Measurements from ENCODE around the gene ZNF337. TPM values are rescaled to one million over a fixed set of nuclear protein-coding genes. Genes with fewer than 3 reads are reported as not detected.
"Not testable (repeated sequence)": the region's sequence is repeated elsewhere in the genome, so short reads cannot be mapped to it uniquely, and the experiment has no call there.

The ZNF337 gene
- total RNA-seq, 2 donors from 2014 or later: 14.8 to 16.2 TPM

DNA sequence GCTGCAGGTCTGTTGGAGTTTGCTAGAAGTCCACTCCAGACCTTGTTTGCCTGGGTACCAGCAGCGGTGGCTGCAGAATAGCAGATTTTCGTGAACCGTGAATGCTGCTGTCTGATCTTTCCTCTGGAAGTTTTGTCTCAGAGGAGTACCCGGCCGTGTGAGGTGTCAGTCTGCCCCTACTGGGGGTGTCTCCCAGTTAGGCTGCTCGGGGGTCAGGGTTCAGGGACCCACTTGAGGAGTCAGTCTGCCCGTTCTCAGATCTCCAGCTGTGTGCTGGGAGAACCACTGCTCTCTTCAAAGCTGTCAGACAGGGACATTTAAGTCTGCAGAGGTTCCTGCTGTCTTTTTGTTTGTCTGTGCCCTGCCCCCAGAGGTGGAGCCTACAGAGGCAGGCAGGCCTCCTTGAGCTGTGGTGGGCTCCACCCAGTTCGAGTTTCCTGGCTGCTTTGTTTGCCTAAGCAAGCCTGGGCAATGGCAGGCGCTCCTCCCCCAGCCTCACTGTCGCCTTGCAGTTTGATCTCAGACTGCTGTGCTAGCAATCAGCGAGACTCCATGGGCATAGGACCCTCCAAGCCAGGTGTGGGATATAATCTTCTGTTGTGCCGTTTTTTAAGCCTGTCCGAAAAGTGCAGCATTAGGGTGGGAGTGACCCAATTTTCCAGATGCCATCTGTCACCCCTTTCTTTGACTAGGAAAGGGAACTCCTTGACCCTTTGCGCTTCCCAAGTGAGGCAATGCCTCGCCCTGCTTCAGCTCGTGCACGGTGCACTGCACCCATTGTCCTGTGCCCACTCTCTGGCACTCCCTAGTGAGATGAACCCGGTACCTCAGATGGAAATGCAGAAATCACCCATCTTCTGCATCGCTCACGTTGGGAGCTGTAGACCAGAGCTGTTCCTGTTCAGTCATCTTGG, 22.5 kb upstream of the ZNF337 start:
- H3K27me3 Mint-ChIP-seq; ATAC-seq; H3K4me3 Mint-ChIP-seq; H3K27ac Mint-ChIP-seq; H3K36me3 Mint-ChIP-seq (ENCODE audit: low read depth); H3K4me1 Mint-ChIP-seq; H3K9me3 ChIP-seq (ENCODE audit: control insufficient read depth, low read length, poor library complexity, severe bottlenecking): not testable (repeated sequence)
- peak in 1 of 3 donors; percentile 10 for DNase-seq

DNA sequence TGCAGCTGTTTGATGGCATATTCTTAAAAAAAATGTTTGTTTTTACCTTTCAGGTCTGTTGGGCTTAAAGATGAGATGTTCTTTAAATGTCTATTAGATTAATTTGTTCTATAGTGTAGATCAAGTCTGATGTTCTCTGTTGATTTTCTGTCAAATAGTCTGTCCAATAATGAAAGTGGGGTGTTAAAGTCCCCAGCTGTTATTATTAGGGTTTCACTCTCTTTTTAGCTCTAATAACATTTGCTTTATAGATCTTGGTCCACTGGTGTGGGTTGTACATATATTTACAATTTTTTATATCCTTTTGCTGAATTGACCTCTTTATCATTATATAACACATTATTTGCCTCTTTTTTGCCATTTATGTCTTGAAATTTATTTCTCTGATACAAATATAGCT, 11.0 kb upstream of the ZNF337 start:
- H3K36me3 Mint-ChIP-seq (ENCODE audit: low read depth): peaks cover 7% of the 10 kb centered on the region
- H3K27me3 Mint-ChIP-seq: no peaks in the 10 kb centered on the region
- H3K4me1 Mint-ChIP-seq: peaks cover 6% of the 10 kb centered on the region
- ATAC-seq (no peak), DNase-seq (no peak)
- no peaks in the 10 kb centered on the region for H3K9me3 ChIP-seq (ENCODE audit: control insufficient read depth, low read length, poor library complexity, severe bottlenecking)
- no peak overlapping the region for H3K4me3 Mint-ChIP-seq
- no peak overlapping the region for H3K27ac Mint-ChIP-seq

DNA sequence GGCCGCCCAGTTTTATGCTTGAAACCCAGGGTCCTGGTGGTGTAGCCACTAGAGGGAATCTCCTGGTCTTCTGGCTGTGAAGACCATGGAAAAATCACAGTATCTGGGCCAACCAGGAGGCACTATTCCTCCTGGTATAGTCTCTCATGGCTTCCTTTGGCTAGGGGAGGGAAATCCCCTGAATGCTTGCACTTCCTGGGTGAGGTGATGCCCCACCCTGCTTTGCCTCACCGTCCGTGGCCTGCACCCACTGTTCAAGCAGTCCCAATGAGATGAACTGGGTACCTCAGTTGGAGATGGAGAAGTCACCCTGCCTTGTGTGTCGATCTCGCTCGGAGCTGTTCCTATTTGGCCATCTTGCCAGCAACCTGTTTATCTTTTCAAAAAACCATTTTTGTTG, 10.1 kb upstream of the ZNF337 start:
- Mint-ChIP-seq H3K27me3 (no peaks in the 10 kb centered on the region), H3K4me3 (peak overlapping the region; percentile 4), H3K27ac (peak overlapping the region; percentile 61), H3K4me1 (peaks cover 6% of the 10 kb centered on the region), H3K36me3 (ENCODE audit: low read depth) (peaks cover 7% of the 10 kb centered on the region)
- ATAC-seq (peak; percentile 98), DNase-seq (peak in 1 of 3 donors; percentile 17)
- H3K9me3 ChIP-seq (ENCODE audit: control insufficient read depth, low read length, poor library complexity, severe bottlenecking): no peaks in the 10 kb centered on the region

DNA sequence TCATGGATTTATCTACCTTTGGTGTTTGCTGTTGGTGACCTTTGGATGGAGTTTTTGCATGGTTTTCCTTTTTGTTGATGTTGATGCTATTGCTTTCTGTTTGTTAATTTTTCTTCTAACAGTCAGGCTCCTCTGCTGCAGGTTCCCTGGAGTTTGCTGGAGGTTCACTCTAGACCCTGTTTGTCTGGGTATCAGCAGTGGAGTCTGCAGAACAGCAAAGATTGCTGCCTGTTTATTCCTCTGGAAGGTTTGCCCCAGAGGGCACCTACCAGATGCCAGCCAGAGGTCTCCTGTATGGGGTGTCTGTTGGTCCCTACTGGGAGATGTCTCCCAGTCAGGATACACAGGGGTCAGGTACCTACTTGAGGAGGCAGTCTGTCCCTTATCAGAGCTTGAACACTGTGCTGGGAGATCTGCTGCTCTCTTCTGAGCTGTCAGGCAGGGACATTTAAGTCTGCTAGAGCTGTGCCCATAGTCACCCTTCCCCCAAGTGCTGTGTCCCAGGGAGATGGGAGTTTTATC, 9.2 kb upstream of the ZNF337 start:
- no peak for DNase-seq
- H3K9me3 ChIP-seq (ENCODE audit: control insufficient read depth, low read length, poor library complexity, severe bottlenecking): no peaks in the 10 kb centered on the region
- no peak for ATAC-seq
- Mint-ChIP-seq H3K4me1 (peaks cover 6% of the 10 kb centered on the region), H3K27ac (peak overlapping the region; percentile 61), H3K4me3 (no peak overlapping the region), H3K36me3 (ENCODE audit: low read depth) (peaks cover 7% of the 10 kb centered on the region), H3K27me3 (no peaks in the 10 kb centered on the region)

DNA sequence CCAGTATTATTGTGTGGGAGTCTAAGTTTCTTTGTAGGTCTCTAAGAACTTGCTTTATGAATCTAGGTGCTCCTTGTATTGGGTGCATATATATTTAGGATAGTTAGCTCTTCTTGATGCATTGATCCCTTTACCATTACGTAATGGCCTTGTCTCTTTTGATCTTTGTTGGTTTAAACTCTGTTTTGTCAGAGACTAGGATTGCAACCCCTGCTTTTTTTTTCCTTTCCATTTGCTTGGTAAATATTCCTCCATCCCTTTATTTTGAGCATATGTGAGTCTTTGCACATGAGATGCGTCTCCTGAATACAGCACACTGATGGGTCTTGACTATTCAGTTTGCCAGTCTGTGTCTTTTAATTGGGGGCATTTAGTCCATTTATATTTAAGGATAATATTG, 7.7 kb upstream of the ZNF337 start:
- DNase-seq; H3K36me3 Mint-ChIP-seq (ENCODE audit: low read depth); H3K4me1 Mint-ChIP-seq; H3K4me3 Mint-ChIP-seq; ATAC-seq; H3K27ac Mint-ChIP-seq; H3K27me3 Mint-ChIP-seq; H3K9me3 ChIP-seq (ENCODE audit: control insufficient read depth, low read length, poor library complexity, severe bottlenecking): not testable (repeated sequence)

DNA sequence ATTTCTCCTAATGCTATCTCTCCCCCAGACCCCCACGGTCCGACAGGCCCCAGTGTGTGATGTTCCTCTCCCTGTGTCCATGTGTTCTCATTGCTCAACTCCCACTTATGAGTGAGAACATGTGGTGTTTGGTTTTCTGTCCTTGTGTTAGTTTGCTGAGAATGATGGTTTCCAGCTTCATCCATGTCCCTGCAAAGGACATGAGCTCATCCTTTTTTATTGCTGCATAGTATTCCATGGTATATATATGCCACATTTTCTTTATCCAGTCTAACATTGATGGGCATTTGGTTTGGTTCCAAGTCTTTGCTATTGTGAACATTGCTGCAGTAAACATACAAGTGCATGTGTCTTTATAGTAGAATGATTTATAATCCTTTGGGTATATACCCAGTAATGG, 4.2 kb upstream of the ZNF337 start:
- H3K36me3 Mint-ChIP-seq (ENCODE audit: low read depth); H3K27me3 Mint-ChIP-seq; H3K27ac Mint-ChIP-seq; ATAC-seq; DNase-seq; H3K9me3 ChIP-seq (ENCODE audit: control insufficient read depth, low read length, poor library complexity, severe bottlenecking); H3K4me3 Mint-ChIP-seq: not testable (repeated sequence)
- H3K4me1 Mint-ChIP-seq: peaks cover 13% of the 10 kb centered on the region

DNA sequence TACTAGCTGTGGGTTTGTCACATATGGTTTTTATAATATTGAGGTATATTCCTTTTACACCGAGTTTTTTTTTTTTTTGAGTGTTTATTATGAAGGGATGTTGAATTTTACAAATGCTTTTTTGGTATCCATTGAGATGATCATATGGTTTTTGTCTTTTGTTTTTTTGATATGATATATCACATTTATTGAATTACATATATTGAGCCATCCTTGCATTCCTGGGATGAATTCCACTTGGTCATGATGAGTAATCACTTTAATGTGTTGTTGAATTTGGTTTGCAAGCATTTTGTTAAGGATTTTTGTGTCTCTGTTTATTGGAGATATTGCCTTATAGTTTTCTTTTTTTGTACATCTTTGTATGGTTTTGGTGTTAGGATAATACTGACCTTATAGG, 3.3 kb upstream of the ZNF337 start:
- no peak for ATAC-seq

DNA sequence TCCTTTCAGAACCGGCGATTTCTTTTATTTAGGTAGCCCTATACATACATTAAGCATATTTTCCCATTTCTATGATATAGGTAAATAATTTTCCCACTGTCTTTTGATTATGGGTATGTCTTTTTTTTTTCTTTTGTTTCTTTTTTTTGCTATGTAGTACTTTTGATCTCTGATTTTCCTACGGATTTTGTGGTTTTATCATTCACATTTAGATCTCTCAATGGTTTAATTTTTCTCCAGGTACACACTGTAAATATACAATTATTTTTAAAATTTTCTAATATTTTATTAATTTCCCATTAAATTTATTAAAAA, 436 bp upstream of the ZNF337 start:
- H3K4me1 Mint-ChIP-seq: peaks cover 24% of the 10 kb centered on the region
- peak overlapping the region; percentile 95 for H3K4me3 Mint-ChIP-seq
- H3K27me3 Mint-ChIP-seq: no peaks in the 10 kb centered on the region
- no peaks in the 10 kb centered on the region for H3K36me3 Mint-ChIP-seq (ENCODE audit: low read depth)
- H3K27ac Mint-ChIP-seq: peak overlapping the region; percentile 85
- ATAC-seq (no peak), DNase-seq (no peak)
- H3K9me3 ChIP-seq (ENCODE audit: control insufficient read depth, low read length, poor library complexity, severe bottlenecking): peaks cover 4% of the 10 kb centered on the region

More for the DNA sequence above, 3.3 kb upstream of the ZNF337 start:
- Mint-ChIP-seq H3K4me1 (peaks cover 18% of the 10 kb centered on the region), H3K36me3 (ENCODE audit: low read depth) (peaks cover 5% of the 10 kb centered on the region), H3K27ac (no peak overlapping the region), H3K4me3 (no peak overlapping the region), H3K27me3 (no peaks in the 10 kb centered on the region)
- H3K9me3 ChIP-seq (ENCODE audit: control insufficient read depth, low read length, poor library complexity, severe bottlenecking): peaks cover 4% of the 10 kb centered on the region
- DNase-seq: no peak

DNA sequence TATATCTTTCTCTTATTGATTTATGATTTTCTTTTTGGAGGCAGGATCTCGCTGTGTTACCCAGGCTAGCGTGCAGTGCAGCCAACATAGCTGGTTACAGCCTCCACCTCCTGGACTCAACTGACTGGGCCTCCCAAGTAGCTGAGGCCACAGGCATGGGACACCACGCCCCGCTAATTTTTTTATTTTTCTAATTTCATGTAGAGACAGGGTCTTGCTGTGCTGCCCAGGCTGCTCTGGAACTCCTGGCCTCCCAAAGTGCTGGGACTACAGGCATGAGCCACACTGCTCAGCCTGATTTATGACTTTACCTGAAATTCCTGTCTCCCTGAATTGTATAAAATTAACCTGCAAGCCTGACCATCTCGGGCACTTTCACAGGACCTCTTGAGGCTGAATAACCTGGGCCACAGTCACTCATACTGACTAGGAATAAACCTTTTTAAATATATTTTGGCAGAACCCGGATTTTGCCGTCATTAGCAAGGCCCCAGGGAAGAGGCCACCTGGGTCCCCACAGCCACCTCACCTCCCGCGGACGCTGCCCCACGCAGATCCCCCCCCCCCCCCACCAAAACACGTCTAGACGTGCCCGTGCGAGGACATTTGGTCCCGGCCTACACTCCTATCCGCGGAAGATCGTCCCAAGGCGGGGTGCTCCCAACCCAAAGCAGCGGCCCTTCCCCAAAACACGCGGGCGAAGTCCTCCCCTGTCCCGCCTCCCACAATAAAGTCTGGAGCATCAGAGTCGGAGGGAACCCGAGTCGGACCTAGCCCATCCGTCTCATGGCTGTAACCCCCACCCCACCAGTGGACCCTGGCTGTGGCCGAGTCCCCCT, 902 bp downstream of the ZNF337 start:
- H3K4me3 Mint-ChIP-seq: peak overlapping the region; percentile 95
- peaks cover 4% of the 10 kb centered on the region for H3K9me3 ChIP-seq (ENCODE audit: control insufficient read depth, low read length, poor library complexity, severe bottlenecking)
- DNase-seq (no peak), ATAC-seq (no peak)
- peak overlapping the region; percentile 85 for H3K27ac Mint-ChIP-seq
- no peaks in the 10 kb centered on the region for H3K27me3 Mint-ChIP-seq
- H3K4me1 Mint-ChIP-seq: peaks cover 33% of the 10 kb centered on the region
- peaks cover 6% of the 10 kb centered on the region for H3K36me3 Mint-ChIP-seq (ENCODE audit: low read depth)

DNA sequence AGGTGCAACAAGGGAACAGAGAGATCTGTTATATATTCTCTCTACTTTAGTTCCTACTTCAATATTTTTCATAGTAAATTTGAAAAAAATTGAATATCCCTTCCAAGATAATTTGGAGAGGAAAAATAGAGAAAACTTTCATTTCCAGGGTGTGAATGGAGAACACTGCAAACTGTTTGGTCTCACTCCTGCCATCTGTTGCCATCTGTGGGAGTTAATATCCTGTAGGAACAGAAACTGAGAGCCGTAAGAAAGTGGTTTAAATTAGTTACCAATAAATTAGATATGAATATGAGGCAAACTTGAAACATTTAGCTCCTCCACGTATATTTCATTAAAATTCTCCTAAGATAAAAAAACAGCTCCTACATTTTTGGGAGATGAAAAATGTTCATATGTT, 4.2 kb downstream of the ZNF337 start:
- no peak overlapping the region for H3K27ac Mint-ChIP-seq
- H3K27me3 Mint-ChIP-seq: no peaks in the 10 kb centered on the region
- H3K9me3 ChIP-seq (ENCODE audit: control insufficient read depth, low read length, poor library complexity, severe bottlenecking): no peaks in the 10 kb centered on the region
- ATAC-seq: no peak
- H3K4me1 Mint-ChIP-seq: peaks cover 30% of the 10 kb centered on the region
- no peak for DNase-seq
- no peak overlapping the region for H3K4me3 Mint-ChIP-seq
- H3K36me3 Mint-ChIP-seq (ENCODE audit: low read depth): peaks cover 6% of the 10 kb centered on the region

DNA sequence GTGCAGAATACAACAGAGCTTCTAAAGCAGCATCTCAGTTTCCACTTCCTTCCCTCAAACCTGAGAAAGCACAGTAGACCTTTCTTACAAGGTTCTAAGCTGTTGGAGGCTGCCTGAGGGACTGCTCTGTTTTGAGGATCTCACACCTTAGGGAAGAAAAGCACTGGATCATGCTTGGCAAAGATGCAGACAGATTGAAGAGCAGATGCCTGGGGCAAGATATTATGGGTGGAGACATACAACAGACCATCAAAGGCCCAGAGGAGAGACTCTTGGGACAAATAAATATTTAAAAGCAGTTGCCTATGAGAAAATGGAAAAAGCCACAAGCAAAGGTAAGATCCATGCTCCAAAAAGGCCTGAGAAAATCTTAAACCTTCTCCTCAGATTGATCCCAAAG, 6.2 kb downstream of the ZNF337 start:
- Mint-ChIP-seq H3K4me3 (no peak overlapping the region), H3K27ac (no peak overlapping the region), H3K36me3 (ENCODE audit: low read depth) (peaks cover 6% of the 10 kb centered on the region), H3K27me3 (no peaks in the 10 kb centered on the region), H3K4me1 (peaks cover 24% of the 10 kb centered on the region)
- ATAC-seq (no peak), DNase-seq (no peak)
- H3K9me3 ChIP-seq (ENCODE audit: control insufficient read depth, low read length, poor library complexity, severe bottlenecking): no peaks in the 10 kb centered on the region

DNA sequence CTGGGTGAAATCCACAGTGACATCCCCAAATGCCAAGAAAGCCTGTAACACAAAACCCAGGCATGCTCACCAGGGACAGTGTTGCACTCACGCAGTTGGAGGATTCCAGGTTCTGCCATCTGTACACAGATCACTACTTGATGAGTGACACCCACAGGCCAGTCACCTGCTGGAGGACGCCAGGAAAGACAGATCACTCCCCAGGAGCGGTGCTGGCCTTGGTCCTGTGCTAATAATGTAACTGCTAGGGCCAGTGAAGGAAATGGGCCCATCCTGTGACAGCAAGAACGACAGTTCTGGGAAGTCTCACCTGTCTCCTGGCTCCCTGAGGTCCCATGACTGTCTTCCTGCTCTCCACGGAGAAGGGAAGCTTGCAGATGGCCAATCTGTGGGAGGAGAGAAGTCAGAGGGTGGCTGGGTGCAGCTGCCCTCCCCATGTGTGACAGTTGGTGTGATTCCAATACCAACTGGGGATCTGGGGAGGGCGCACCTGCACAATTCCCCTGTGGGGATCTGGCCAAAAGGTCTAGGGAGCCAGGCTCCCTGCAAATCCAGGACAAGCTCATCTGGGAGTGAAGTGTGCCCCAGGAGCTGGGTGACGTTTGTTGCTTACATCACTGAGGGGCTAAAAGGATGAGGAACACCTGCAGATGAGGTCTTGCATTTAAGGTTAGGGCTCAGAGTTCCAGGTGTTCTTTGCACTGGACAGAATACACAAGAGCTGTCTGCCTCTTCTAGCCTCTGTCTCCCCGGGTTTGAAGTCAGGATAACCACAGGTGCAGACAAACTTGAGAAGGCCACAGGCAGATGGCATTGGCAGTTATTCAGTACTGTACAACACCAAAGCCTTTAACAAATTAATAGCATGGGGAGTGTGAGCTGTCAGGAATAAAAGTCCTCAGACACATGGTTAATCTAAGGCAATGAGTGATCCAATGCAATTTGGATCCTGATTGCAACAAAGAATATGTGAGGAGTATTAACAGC, 10.3 kb downstream of the ZNF337 start:
- Mint-ChIP-seq H3K4me1 (peaks cover 18% of the 10 kb centered on the region), H3K4me3 (no peak overlapping the region), H3K36me3 (ENCODE audit: low read depth) (peaks cover 9% of the 10 kb centered on the region), H3K27me3 (no peaks in the 10 kb centered on the region), H3K27ac (no peak overlapping the region)
- DNase-seq (no peak), ATAC-seq (no peak)
- no peaks in the 10 kb centered on the region for H3K9me3 ChIP-seq (ENCODE audit: control insufficient read depth, low read length, poor library complexity, severe bottlenecking)
